Transverse colon (tissue), 4 donors: ENCODE data around the gene SLC27A1.

Experiments used
- EP300 ChIP-seq: sonication (generic); formaldehyde crosslinking; IDR thresholded peaks from one replicate; pipeline ENCODE4 v1.6.1; 2017; ENCODE audit warnings: antibody characterized with exemption, low read depth
- POLR2AphosphoS5 ChIP-seq, 3 donors: sonication (generic); formaldehyde crosslinking; IDR thresholded peaks; one replicate each; pipeline ENCODE4 v1.6.1; 2016; ENCODE audit warnings: antibody characterized with exemption in 3 of 3
- TF ChIP-seq, protein P1 (sequence below), 5 experiments: fragments of 200-600 bp in 3 of 5; fragments of 450-650 bp in 2 of 5; sonication (generic) in 3 of 5; IDR thresholded peaks; 1 replicate in 2 of 5; 2 replicates in 3 of 5; pipeline ENCODE4 v1.5.1; 2016 to 2017; ENCODE audit warnings: antibody characterized with exemption in 5 of 5, inconsistent platforms in 3 of 5, mild to moderate bottlenecking in 2 of 5, moderate library complexity in 1 of 5

- TF ChIP-seq, protein P1, sequence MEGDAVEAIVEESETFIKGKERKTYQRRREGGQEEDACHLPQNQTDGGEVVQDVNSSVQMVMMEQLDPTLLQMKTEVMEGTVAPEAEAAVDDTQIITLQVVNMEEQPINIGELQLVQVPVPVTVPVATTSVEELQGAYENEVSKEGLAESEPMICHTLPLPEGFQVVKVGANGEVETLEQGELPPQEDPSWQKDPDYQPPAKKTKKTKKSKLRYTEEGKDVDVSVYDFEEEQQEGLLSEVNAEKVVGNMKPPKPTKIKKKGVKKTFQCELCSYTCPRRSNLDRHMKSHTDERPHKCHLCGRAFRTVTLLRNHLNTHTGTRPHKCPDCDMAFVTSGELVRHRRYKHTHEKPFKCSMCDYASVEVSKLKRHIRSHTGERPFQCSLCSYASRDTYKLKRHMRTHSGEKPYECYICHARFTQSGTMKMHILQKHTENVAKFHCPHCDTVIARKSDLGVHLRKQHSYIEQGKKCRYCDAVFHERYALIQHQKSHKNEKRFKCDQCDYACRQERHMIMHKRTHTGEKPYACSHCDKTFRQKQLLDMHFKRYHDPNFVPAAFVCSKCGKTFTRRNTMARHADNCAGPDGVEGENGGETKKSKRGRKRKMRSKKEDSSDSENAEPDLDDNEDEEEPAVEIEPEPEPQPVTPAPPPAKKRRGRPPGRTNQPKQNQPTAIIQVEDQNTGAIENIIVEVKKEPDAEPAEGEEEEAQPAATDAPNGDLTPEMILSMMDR (IDR thresholded peaks at IDR 0.05), result no peak
- no peak for TF ChIP-seq EP300
- peak in 1 of 3 donors; percentile 9 for TF ChIP-seq POLR2AphosphoS5 (IDR thresholded peaks at IDR 0.05)
Measured at GRCh38 chr19:17469481-17470067, 750 bp upstream of the SLC27A1 start.
